Measurements from ENCODE around the gene PLPP3. TPM values are rescaled to one million over a fixed set of nuclear protein-coding genes. Genes with fewer than 3 reads are reported as not detected.

PLPP3 gene
- total and polyA plus RNA-seq, 3 experiments from 2014 or later = 0.22 to 0.24 TPM; not detected in 1

DNA sequence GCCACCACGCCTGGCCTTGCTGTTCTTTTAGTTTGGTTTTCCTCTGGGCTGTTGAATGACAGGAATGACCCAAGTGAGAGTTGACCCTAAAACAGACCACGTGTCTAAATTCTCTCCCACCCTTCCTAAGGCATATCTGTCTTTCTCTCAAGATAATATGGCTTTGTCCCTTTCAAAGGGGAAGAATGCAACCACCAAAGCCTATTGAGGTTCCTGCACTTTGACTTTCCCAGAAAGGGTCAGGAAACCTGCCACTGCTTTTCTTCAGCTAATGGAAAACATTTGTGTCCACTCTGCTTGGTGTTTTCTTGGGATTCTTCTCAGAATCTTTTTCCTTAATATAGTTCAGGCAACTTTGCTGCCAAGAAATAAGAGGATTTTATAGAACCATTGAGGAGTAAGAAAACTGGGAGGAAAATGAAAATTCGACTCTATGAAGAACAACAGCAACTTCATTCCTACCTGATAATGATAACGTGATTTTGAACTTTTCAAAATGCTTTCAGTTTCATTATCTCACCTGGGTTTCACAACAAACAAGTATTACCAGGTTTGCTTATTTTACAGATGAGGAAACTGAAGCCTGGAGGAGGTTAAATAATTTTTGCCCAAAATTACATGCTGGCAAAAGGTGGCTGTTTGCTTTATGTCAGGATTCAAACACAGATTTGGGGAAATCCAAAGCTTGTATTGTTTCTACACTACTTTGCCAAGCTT, 6.9 kb downstream of the PLPP3 start:
- Histone ChIP-seq H3K27ac (ENCODE audit: low read depth, low read length) (no peak overlapping the region), H3K27me3 (ENCODE audit: insufficient read depth, low read length, poor library complexity, severe bottlenecking) (no peaks in the 10 kb centered on the region), H3K36me3 (ENCODE audit: insufficient read depth, low read length) (no peaks in the 10 kb centered on the region), H3K9me3 (ENCODE audit: low read length) (no peaks in the 10 kb centered on the region), H3K4me1 (ENCODE audit: insufficient read depth, low read length) (no peaks in the 10 kb centered on the region), H3K4me3 (ENCODE audit: low read length) (no peak overlapping the region)
- POLR2A ChIA-PET = no interaction called here
- no peaks in the 10 kb centered on the region for H3K4me1 Mint-ChIP-seq
- CTCF ChIA-PET = no interaction called here
- H3K4me3 Mint-ChIP-seq = no peak overlapping the region
- no peaks in the 10 kb centered on the region for H3K36me3 Mint-ChIP-seq
- H3K27ac Mint-ChIP-seq = no peak overlapping the region
- peaks cover 6 to 24% of the 10 kb centered on the region in 2 donors for H3K27me3 Mint-ChIP-seq
- no peak for DNase-seq
- H3K9me3 Mint-ChIP-seq = peaks cover 0 to 11% (median 0%) of the 10 kb centered on the region in 5 donors

DNA sequence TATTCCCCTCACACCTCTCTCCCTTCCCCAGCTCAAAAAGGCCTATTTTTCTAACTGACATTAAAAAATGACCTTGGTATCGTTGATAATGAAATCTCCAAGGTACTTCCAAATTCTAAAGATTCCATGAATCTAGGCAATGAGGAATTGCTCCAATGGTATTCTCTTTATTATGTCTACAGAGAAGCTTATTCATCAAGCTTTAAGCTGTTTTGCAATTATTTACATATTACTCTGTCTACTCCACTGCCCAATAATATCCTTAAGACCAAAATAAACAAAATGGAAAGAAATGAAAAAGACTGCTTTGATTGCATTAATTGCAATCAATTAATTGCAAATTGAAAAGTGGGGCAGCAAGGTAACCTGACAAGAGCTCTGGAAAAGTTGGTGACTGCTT, 7.9 kb downstream of the PLPP3 start:
- Mint-ChIP-seq H3K4me1 (no peaks in the 10 kb centered on the region), H3K4me3 (no peak overlapping the region), H3K9me3 (peaks cover 0 to 11% (median 0%) of the 10 kb centered on the region in 5 donors), H3K36me3 (no peaks in the 10 kb centered on the region), H3K27me3 (peaks cover 0 to 14% of the 10 kb centered on the region in 2 donors), H3K27ac (no peak overlapping the region)
- H3K4me3 ChIP-seq (ENCODE audit: low read length) = no peak overlapping the region
- no peaks in the 10 kb centered on the region for H3K4me1 ChIP-seq (ENCODE audit: insufficient read depth, low read length)
- no peaks in the 10 kb centered on the region for H3K27me3 ChIP-seq (ENCODE audit: insufficient read depth, low read length, poor library complexity, severe bottlenecking)
- ChIA-PET POLR2A (no interaction called here), CTCF (no interaction called here)
- no peaks in the 10 kb centered on the region for H3K9me3 ChIP-seq (ENCODE audit: low read length)
- no peaks in the 10 kb centered on the region for H3K36me3 ChIP-seq (ENCODE audit: insufficient read depth, low read length)
- no peak for DNase-seq
- H3K27ac ChIP-seq (ENCODE audit: low read depth, low read length) = no peak overlapping the region

DNA sequence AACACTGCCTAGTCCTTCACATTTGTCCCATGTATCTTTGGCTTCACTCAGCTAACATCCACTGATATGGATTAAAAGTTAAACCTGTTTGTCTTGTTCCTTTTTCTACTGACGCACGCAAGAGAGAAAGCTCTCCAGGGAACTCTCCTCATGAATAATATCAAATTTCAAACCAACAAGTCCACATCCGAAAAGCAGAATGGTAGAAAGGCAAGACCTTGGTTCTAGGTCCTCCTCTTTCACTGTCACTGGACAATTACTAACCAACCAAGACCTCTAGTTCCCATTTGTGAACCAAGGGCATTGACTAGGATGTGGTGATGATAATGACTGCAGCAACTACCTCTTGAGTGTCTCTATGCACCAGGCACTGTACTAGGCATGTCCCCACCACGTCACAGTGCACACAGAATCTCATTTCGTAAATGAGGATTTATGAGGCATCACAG, 8.4 kb downstream of the PLPP3 start:
- no peak for DNase-seq
- no peaks in the 10 kb centered on the region for H3K36me3 Mint-ChIP-seq
- POLR2A ChIA-PET = no interaction called here
- no peaks in the 10 kb centered on the region for H3K9me3 ChIP-seq (ENCODE audit: low read length)
- CTCF ChIA-PET = no interaction called here
- no peaks in the 10 kb centered on the region for H3K36me3 ChIP-seq (ENCODE audit: insufficient read depth, low read length)
- H3K27ac ChIP-seq (ENCODE audit: low read depth, low read length) = no peak overlapping the region
- H3K27ac Mint-ChIP-seq = no peak overlapping the region
- H3K4me3 ChIP-seq (ENCODE audit: low read length) = no peak overlapping the region
- H3K27me3 ChIP-seq (ENCODE audit: insufficient read depth, low read length, poor library complexity, severe bottlenecking) = no peaks in the 10 kb centered on the region
- H3K4me1 ChIP-seq (ENCODE audit: insufficient read depth, low read length) = no peaks in the 10 kb centered on the region
- no peak overlapping the region for H3K4me3 Mint-ChIP-seq
- peaks cover 0 to 11% (median 0%) of the 10 kb centered on the region in 5 donors for H3K9me3 Mint-ChIP-seq
- H3K4me1 Mint-ChIP-seq = no peaks in the 10 kb centered on the region
- H3K27me3 Mint-ChIP-seq = peaks cover 0 to 13% of the 10 kb centered on the region in 2 donors

DNA sequence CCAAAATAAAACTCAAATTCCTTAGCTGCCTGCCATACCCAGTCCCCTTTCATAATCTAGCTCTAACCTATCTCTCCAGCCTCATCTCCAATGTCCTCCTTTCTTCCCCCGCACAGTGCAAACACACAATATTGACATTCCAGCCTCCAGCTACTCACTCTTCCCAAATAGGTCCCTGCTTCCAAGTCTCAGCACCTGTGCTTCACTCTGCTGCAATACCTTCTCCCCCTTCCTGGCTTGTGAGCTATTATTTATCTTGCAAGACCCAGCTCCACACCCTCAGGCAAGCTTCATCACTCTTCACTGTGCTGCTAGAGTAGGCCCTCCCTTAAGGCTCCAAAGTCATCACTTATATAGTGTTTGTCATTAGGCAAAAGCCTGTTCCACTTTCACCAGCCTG, 9.7 kb downstream of the PLPP3 start:
- Mint-ChIP-seq H3K27ac (no peak overlapping the region), H3K36me3 (no peaks in the 10 kb centered on the region), H3K27me3 (peaks cover 0 to 7% of the 10 kb centered on the region in 2 donors), H3K4me1 (no peaks in the 10 kb centered on the region), H3K9me3 (peaks cover 0 to 11% (median 0%) of the 10 kb centered on the region in 5 donors), H3K4me3 (no peak overlapping the region)
- Histone ChIP-seq H3K27me3 (ENCODE audit: insufficient read depth, low read length, poor library complexity, severe bottlenecking) (no peaks in the 10 kb centered on the region), H3K27ac (ENCODE audit: low read depth, low read length) (no peak overlapping the region), H3K36me3 (ENCODE audit: insufficient read depth, low read length) (no peaks in the 10 kb centered on the region), H3K4me1 (ENCODE audit: insufficient read depth, low read length) (no peaks in the 10 kb centered on the region), H3K4me3 (ENCODE audit: low read length) (no peak overlapping the region), H3K9me3 (ENCODE audit: low read length) (no peaks in the 10 kb centered on the region)
- CTCF ChIA-PET = no interaction called here
- no peak for DNase-seq
- POLR2A ChIA-PET = no interaction called here

DNA sequence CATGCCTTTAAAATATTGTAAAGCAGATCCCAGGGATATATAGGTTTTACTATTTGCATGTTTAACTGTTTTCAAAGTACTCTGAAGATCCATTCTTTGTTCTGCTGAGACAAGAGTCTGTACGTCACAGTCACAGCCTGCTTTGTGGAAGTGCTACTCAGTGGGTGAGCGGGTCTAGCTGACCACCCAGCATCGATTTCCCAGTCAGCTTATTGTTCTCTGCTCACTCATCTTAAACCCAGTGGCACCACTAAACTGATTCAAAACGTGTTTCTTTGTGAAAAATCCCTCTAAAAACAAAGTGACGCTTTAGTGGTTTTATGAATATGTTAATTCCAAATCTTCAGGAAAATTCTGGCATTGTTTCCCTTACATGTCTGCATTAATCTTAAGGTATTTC, 12.4 kb downstream of the PLPP3 start:
- no peak for DNase-seq
- Histone ChIP-seq H3K36me3 (ENCODE audit: insufficient read depth, low read length) (no peaks in the 10 kb centered on the region), H3K27ac (ENCODE audit: low read depth, low read length) (no peak overlapping the region), H3K4me3 (ENCODE audit: low read length) (no peak overlapping the region), H3K27me3 (ENCODE audit: insufficient read depth, low read length, poor library complexity, severe bottlenecking) (no peaks in the 10 kb centered on the region), H3K9me3 (ENCODE audit: low read length) (no peaks in the 10 kb centered on the region), H3K4me1 (ENCODE audit: insufficient read depth, low read length) (no peaks in the 10 kb centered on the region)
- Mint-ChIP-seq H3K9me3 (peaks cover 0 to 8% (median 0%) of the 10 kb centered on the region in 5 donors), H3K27me3 (peaks cover 0 to 3% of the 10 kb centered on the region in 2 donors), H3K27ac (no peak overlapping the region), H3K36me3 (no peaks in the 10 kb centered on the region), H3K4me3 (no peak overlapping the region), H3K4me1 (no peaks in the 10 kb centered on the region)
- ChIA-PET POLR2A (no interaction called here), CTCF (no interaction called here)

DNA sequence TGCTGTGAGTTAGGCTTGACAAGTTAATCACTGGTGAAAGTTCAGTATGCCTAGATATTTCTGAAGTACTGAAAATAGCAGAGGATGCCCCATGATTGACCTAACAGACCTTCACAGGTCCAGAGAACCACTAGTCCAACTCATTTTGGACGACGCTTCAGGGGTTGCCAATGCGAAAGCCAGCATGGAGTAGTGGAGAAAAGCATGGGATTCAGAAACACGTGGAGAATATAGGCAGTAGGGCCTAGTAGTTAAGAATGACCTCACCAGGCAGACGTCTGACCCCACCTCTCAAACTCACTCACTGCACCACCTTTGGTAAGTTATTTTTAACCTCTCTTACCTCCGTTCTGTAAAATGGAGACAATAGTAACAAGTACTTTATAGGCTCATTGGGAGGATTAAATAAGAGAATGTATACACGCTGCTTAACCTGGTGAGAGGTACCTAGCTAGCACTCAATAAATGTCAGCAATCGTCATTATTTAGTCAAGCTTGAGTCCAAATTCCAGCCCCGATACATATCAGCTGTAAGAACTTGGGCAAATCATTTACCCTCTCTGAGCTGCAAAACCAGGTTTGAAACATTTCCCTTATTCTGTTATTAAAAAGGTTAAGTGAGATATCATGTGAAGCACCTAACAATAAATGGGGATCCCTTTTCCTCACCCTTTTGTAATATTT, 13.2 kb downstream of the PLPP3 start:
- CTCF ChIA-PET = no interaction called here
- peaks cover 0 to 4% (median 0%) of the 10 kb centered on the region in 5 donors for H3K9me3 Mint-ChIP-seq

DNA sequence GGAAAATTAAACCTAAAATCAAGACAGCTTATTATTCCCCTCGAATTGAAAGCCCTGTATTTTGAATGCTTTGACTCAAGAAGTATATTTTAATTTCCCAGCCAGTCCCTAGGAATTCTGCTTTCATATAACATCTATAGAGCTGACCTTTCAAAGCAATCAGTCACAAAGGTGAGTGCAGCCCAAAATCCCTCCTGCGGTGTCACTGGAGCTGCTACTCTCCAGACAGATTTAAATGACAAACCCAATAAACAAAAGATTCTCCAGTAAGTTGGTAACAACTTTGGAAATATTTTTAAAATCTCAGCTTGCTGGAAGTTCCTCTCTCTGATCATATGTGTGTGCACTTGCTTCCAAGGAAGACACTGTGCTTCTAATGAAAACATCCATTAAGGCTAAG, 14.7 kb downstream of the PLPP3 start:
- Histone ChIP-seq H3K27me3 (ENCODE audit: insufficient read depth, low read length, poor library complexity, severe bottlenecking) (no peaks in the 10 kb centered on the region), H3K4me3 (ENCODE audit: low read length) (no peak overlapping the region), H3K4me1 (ENCODE audit: insufficient read depth, low read length) (no peaks in the 10 kb centered on the region), H3K9me3 (ENCODE audit: low read length) (no peaks in the 10 kb centered on the region), H3K27ac (ENCODE audit: low read depth, low read length) (no peak overlapping the region), H3K36me3 (ENCODE audit: insufficient read depth, low read length) (no peaks in the 10 kb centered on the region)
- H3K27me3 Mint-ChIP-seq = no peaks in the 10 kb centered on the region
- no peaks in the 10 kb centered on the region for H3K36me3 Mint-ChIP-seq
- H3K27ac Mint-ChIP-seq = no peak overlapping the region
- CTCF ChIA-PET = no interaction called here
- DNase-seq = no peak
- no peaks in the 10 kb centered on the region for H3K4me1 Mint-ChIP-seq
- POLR2A ChIA-PET = no interaction called here
- no peak overlapping the region for H3K4me3 Mint-ChIP-seq
- peaks cover 0 to 2% (median 0%) of the 10 kb centered on the region in 5 donors for H3K9me3 Mint-ChIP-seq

More for the DNA sequence above, 13.2 kb downstream of the PLPP3 start:
- Histone ChIP-seq H3K4me1 (ENCODE audit: insufficient read depth, low read length) (no peaks in the 10 kb centered on the region), H3K27ac (ENCODE audit: low read depth, low read length) (no peak overlapping the region), H3K9me3 (ENCODE audit: low read length) (no peaks in the 10 kb centered on the region), H3K4me3 (ENCODE audit: low read length) (no peak overlapping the region), H3K27me3 (ENCODE audit: insufficient read depth, low read length, poor library complexity, severe bottlenecking) (no peaks in the 10 kb centered on the region), H3K36me3 (ENCODE audit: insufficient read depth, low read length) (no peaks in the 10 kb centered on the region)
- Mint-ChIP-seq H3K27ac (no peak overlapping the region), H3K27me3 (no peaks in the 10 kb centered on the region), H3K4me3 (no peak overlapping the region), H3K4me1 (no peaks in the 10 kb centered on the region), H3K36me3 (no peaks in the 10 kb centered on the region)
- POLR2A ChIA-PET = no interaction called here
- DNase-seq = no peak

DNA sequence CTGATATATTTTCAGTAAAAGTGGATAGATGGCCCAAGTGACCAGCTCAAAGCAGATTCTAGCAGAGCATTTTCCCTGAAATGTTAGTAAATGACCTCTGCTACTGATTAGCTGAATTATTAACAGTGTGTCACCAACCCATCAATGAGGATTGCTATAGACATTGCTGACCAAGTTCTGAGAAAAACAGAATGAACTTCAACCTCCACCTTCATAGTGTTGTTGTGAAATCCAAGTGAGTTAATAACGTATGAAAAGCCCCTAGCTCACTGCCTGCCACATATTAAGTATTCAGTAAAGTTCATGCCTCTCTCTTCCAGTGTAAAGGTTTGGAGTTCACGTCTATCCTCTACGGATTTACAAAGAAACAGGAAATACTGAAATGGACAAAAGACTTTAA, 15.8 kb downstream of the PLPP3 start:
- Mint-ChIP-seq H3K4me1 (no peaks in the 10 kb centered on the region), H3K27ac (no peak overlapping the region), H3K9me3 (peaks cover 0 to 3% (median 0%) of the 10 kb centered on the region in 5 donors), H3K27me3 (no peaks in the 10 kb centered on the region), H3K4me3 (no peak overlapping the region), H3K36me3 (no peaks in the 10 kb centered on the region)
- CTCF ChIA-PET = no interaction called here
- no peak overlapping the region for H3K4me3 ChIP-seq (ENCODE audit: low read length)
- no peaks in the 10 kb centered on the region for H3K9me3 ChIP-seq (ENCODE audit: low read length)
- no peaks in the 10 kb centered on the region for H3K36me3 ChIP-seq (ENCODE audit: insufficient read depth, low read length)
- POLR2A ChIA-PET = no interaction called here
- no peak for DNase-seq
- no peaks in the 10 kb centered on the region for H3K27me3 ChIP-seq (ENCODE audit: insufficient read depth, low read length, poor library complexity, severe bottlenecking)
- no peaks in the 10 kb centered on the region for H3K4me1 ChIP-seq (ENCODE audit: insufficient read depth, low read length)
- H3K27ac ChIP-seq (ENCODE audit: low read depth, low read length) = no peak overlapping the region

Measured in CD8-positive, alpha-beta memory T cell (primary cell).